Ascending aorta (tissue), 2 donors: ENCODE measurements around the gene UGGT1. TPM values are rescaled to one million over a fixed set of nuclear protein-coding genes. Genes with fewer than 3 reads are reported as not detected.

Experiments used
- DNase-seq, 2 donors: peaks; one replicate each; pipeline ENCODE4 v3.0.0-alpha.2; 2019; ENCODE audit warnings: low spot score in 2 of 2
- H3K27ac ChIP-seq, 2 donors: fragments of 200-600 bp; sonication (generic); one replicate each; pipeline ENCODE4 v1.5.1; 2016 to 2017; ENCODE audit warnings: mild to moderate bottlenecking in 1 of 2
- H3K27me3 ChIP-seq: fragments of 200-600 bp; sonication (generic); one replicate; pipeline ENCODE4 v1.5.1; 2017
- H3K36me3 ChIP-seq, 2 donors: fragments of 200-600 bp; sonication (generic); one replicate each; pipeline ENCODE4 v1.5.1; 2016
- H3K4me1 ChIP-seq, 2 donors: fragments of 200-600 bp; sonication (generic); one replicate each; pipeline ENCODE4 v1.5.1; 2016 to 2017; ENCODE audit warnings: mild to moderate bottlenecking in 1 of 2
- H3K4me3 ChIP-seq, 2 donors: fragments of 200-600 bp; sonication (generic); one replicate each; pipeline ENCODE4 v1.5.1; 2016 to 2017; ENCODE audit warnings: mild to moderate bottlenecking in 1 of 2
- H3K9me3 ChIP-seq, 2 donors: fragments of 200-600 bp; sonication (generic); one replicate each; pipeline ENCODE4 v1.5.1; 2016
- CTCF ChIP-seq, 3 experiments: fragments of 200-600 bp in 2 of 3; fragments of 450-650 bp in 1 of 3; sonication (generic) in 2 of 3; IDR thresholded peaks; one replicate each; pipeline ENCODE4 v1.5.1; 2016 to 2019; ENCODE audit warnings: antibody characterized with exemption in 3 of 3, mild to moderate bottlenecking in 1 of 3, moderate library complexity in 1 of 3
- intact Hi-C: fragments of 100-400 bp; cut with DNase I; formaldehyde crosslinking; loops from one replicate; pipeline ENCODE4 v1.15.1; 2023
- total RNA-seq: library from RNA; depleted of rRNA; stranded (reverse); fragments of >200 nt; gene quantifications from one replicate; pipeline ENCODE4 v1.1.0, GENCODE V29; 2016

The UGGT1 gene
- total RNA-seq, 1 donor from 2014 or later, result 42.0 TPM

- no peak overlapping the region for H3K4me3 ChIP-seq
- intact Hi-C loops, result no loop called here
- H3K36me3 ChIP-seq, result peaks cover 9 to 64% of the 10 kb centered on the region in 2 donors
- no peak overlapping the region for H3K27ac ChIP-seq
- no peak for DNase-seq
- no peaks in the 10 kb centered on the region for H3K4me1 ChIP-seq
- no peaks in the 10 kb centered on the region for H3K27me3 ChIP-seq
- H3K9me3 ChIP-seq, result no peaks in the 10 kb centered on the region
- no peak for TF ChIP-seq CTCF (IDR thresholded peaks at IDR 0.05)
These were observed 66.6 kb downstream of the UGGT1 start for GRCh38 chr2:128157644-128158043.

GRCh38 chr2:128158176-128158575 lies 67.2 kb downstream of the UGGT1 start:
- TF ChIP-seq CTCF (IDR thresholded peaks at IDR 0.05), result no peak
- H3K4me1 ChIP-seq, result no peaks in the 10 kb centered on the region
- H3K27ac ChIP-seq, result no peak overlapping the region
- peaks cover 9 to 63% of the 10 kb centered on the region in 2 donors for H3K36me3 ChIP-seq
- no peaks in the 10 kb centered on the region for H3K27me3 ChIP-seq
- no peaks in the 10 kb centered on the region for H3K9me3 ChIP-seq
- H3K4me3 ChIP-seq, result no peak overlapping the region
- intact Hi-C loops, result no loop called here
- no peak for DNase-seq

GRCh38 chr2:128159437-128159836 lies 68.4 kb downstream of the UGGT1 start:
- H3K36me3 ChIP-seq, result peaks cover 7 to 59% of the 10 kb centered on the region in 2 donors
- no peak overlapping the region for H3K4me3 ChIP-seq
- no peak for DNase-seq
- no peaks in the 10 kb centered on the region for H3K9me3 ChIP-seq
- H3K4me1 ChIP-seq, result no peaks in the 10 kb centered on the region
- intact Hi-C loops, result no loop called here
- H3K27ac ChIP-seq, result no peak overlapping the region
- no peaks in the 10 kb centered on the region for H3K27me3 ChIP-seq
- no peak for TF ChIP-seq CTCF (IDR thresholded peaks at IDR 0.05)

GRCh38 chr2:128160616-128161275 lies 69.7 kb downstream of the UGGT1 start:
- Histone ChIP-seq H3K9me3 (no peaks in the 10 kb centered on the region), H3K27me3 (no peaks in the 10 kb centered on the region), H3K36me3 (peaks cover 16 to 63% of the 10 kb centered on the region in 2 donors), H3K4me3 (no peak overlapping the region), H3K4me1 (no peaks in the 10 kb centered on the region), H3K27ac (no peak overlapping the region)
- no peak for DNase-seq
- intact Hi-C loops, result no loop called here
- no peak for TF ChIP-seq CTCF (IDR thresholded peaks at IDR 0.05)

GRCh38 chr2:128162266-128162665 lies 71.3 kb downstream of the UGGT1 start:
- no peak for TF ChIP-seq CTCF (IDR thresholded peaks at IDR 0.05)
- Histone ChIP-seq H3K36me3 (peaks cover 27 to 71% of the 10 kb centered on the region in 2 donors), H3K4me1 (no peaks in the 10 kb centered on the region), H3K9me3 (no peaks in the 10 kb centered on the region), H3K27ac (no peak overlapping the region), H3K4me3 (no peak overlapping the region), H3K27me3 (no peaks in the 10 kb centered on the region)
- DNase-seq, result no peak
- intact Hi-C loops, result no loop called here

GRCh38 chr2:128164311-128164710 lies 73.3 kb downstream of the UGGT1 start:
- H3K4me1 ChIP-seq, result no peaks in the 10 kb centered on the region
- intact Hi-C loops, result no loop called here
- no peak for DNase-seq
- H3K36me3 ChIP-seq, result peaks cover 32 to 78% of the 10 kb centered on the region in 2 donors
- TF ChIP-seq CTCF (IDR thresholded peaks at IDR 0.05), result no peak
- H3K27me3 ChIP-seq, result no peaks in the 10 kb centered on the region
- no peaks in the 10 kb centered on the region for H3K9me3 ChIP-seq
- H3K27ac ChIP-seq, result no peak overlapping the region
- H3K4me3 ChIP-seq, result no peak overlapping the region
